ENCODE measurements around the gene PRKG2. TPM values are rescaled to one million over a fixed set of nuclear protein-coding genes. Genes with fewer than 3 reads are reported as not detected.
"Not testable (repeated sequence)": the region's sequence is repeated elsewhere in the genome, so short reads cannot be mapped to it uniquely, and the experiment has no call there.

The PRKG2 gene
- total RNA-seq, 1 experiment from 2014 or later, result 0.03 TPM

- Histone ChIP-seq H3K27ac (no peak overlapping the region), H3K9me3 (replicated peaks) (no peaks in the 10 kb centered on the region), H3K36me3 (no peaks in the 10 kb centered on the region), H3K27me3 (replicated peaks) (no peaks in the 10 kb centered on the region), H3K4me1 (replicated peaks) (no peaks in the 10 kb centered on the region; the same call in 1 of the 2 replicates), H3K4me3 (no peak overlapping the region)
- DNase-seq (ENCODE audit: low read depth in 1 of 2, low spot score in 2 of 2), result no peak
Observed at GRCh38 chr4:81164126-81164525, 50.9 kb downstream of the PRKG2 start.

- no peak overlapping the region for H3K4me3 ChIP-seq
- no peaks in the 10 kb centered on the region for H3K27me3 ChIP-seq (replicated peaks)
- DNase-seq (ENCODE audit: low read depth in 1 of 2, low spot score in 2 of 2), result no peak
- no peak overlapping the region for H3K27ac ChIP-seq
- H3K36me3 ChIP-seq, result no peaks in the 10 kb centered on the region
- H3K4me1 ChIP-seq (replicated peaks), result no peaks in the 10 kb centered on the region; the same call in 1 of the 2 replicates
- no peaks in the 10 kb centered on the region for H3K9me3 ChIP-seq (replicated peaks)
Observed at GRCh38 chr4:81162752-81163458, 52.1 kb downstream of the PRKG2 start.

GRCh38 chr4:81153714-81154323 lies 61.2 kb downstream of the PRKG2 start:
- DNase-seq (ENCODE audit: low read depth in 1 of 2, low spot score in 2 of 2); H3K27ac ChIP-seq; H3K4me3 ChIP-seq: not testable (repeated sequence)

GRCh38 chr4:81152839-81153713 lies 61.9 kb downstream of the PRKG2 start:
- H3K27ac ChIP-seq, result no peak overlapping the region
- H3K9me3 ChIP-seq (replicated peaks), result no peaks in the 10 kb centered on the region
- H3K27me3 ChIP-seq (replicated peaks), result no peaks in the 10 kb centered on the region
- H3K4me1 ChIP-seq (replicated peaks), result no peaks in the 10 kb centered on the region
- no peaks in the 10 kb centered on the region for H3K36me3 ChIP-seq
- H3K4me3 ChIP-seq, result no peak overlapping the region
- no peak for DNase-seq (ENCODE audit: low read depth in 1 of 2, low spot score in 2 of 2)

More at GRCh38 chr4:81153714-81154323, 61.2 kb downstream of the PRKG2 start:
- H3K4me1 ChIP-seq (replicated peaks); H3K27me3 ChIP-seq (replicated peaks); H3K9me3 ChIP-seq (replicated peaks); H3K36me3 ChIP-seq: not testable (repeated sequence)

- DNase-seq (ENCODE audit: low read depth in 1 of 2, low spot score in 2 of 2), result no peak
- Histone ChIP-seq H3K27me3 (replicated peaks) (no peaks in the 10 kb centered on the region), H3K27ac (no peak overlapping the region), H3K4me3 (no peak overlapping the region), H3K36me3 (no peaks in the 10 kb centered on the region), H3K4me1 (replicated peaks) (no peaks in the 10 kb centered on the region), H3K9me3 (replicated peaks) (no peaks in the 10 kb centered on the region)
Observed at GRCh38 chr4:81149976-81150375, 65.0 kb downstream of the PRKG2 start.

DNA sequence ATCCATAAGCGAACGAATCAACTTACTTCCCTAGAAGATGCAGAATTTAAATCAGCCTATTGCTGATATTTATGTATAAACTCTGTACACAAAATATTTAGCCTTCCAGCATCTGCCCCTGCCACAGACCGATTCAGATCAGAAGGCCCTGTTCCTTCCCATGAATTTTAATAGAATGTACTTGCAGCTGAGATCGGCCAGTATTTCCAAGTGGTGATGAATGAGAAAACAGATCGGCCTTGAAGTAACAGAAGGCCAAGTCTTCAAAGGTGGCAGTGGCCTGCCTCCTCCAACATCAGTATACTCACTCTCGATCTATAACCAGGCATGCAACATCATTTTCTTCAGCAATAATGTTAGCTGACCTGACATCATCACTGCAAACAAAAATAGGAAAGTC lies 66.4 kb downstream of the PRKG2 start:
- Histone ChIP-seq H3K4me1 (replicated peaks) (no peaks in the 10 kb centered on the region), H3K27ac (no peak overlapping the region), H3K27me3 (replicated peaks) (no peaks in the 10 kb centered on the region), H3K4me3 (no peak overlapping the region), H3K9me3 (replicated peaks) (no peaks in the 10 kb centered on the region), H3K36me3 (no peaks in the 10 kb centered on the region)
- no peak for DNase-seq (ENCODE audit: low read depth in 1 of 2, low spot score in 2 of 2)

- no peaks in the 10 kb centered on the region for H3K27me3 ChIP-seq (replicated peaks)
- no peaks in the 10 kb centered on the region for H3K9me3 ChIP-seq (replicated peaks)
- H3K4me1 ChIP-seq (replicated peaks), result no peaks in the 10 kb centered on the region
- no peak overlapping the region for H3K27ac ChIP-seq
- DNase-seq (ENCODE audit: low read depth in 1 of 2, low spot score in 2 of 2), result no peak
- no peak overlapping the region for H3K4me3 ChIP-seq
- H3K36me3 ChIP-seq, result no peaks in the 10 kb centered on the region
Observed at GRCh38 chr4:81146466-81146865, 68.6 kb downstream of the PRKG2 start.

GRCh38 chr4:81143183-81143582 lies 71.8 kb downstream of the PRKG2 start:
- Histone ChIP-seq H3K27ac (no peak overlapping the region), H3K4me3 (no peak overlapping the region), H3K27me3 (replicated peaks) (no peaks in the 10 kb centered on the region), H3K9me3 (replicated peaks) (no peaks in the 10 kb centered on the region), H3K4me1 (replicated peaks) (no peaks in the 10 kb centered on the region), H3K36me3 (no peaks in the 10 kb centered on the region)
- DNase-seq (ENCODE audit: low read depth in 1 of 2, low spot score in 2 of 2), result no peak

- Histone ChIP-seq H3K36me3 (no peaks in the 10 kb centered on the region), H3K4me1 (replicated peaks) (no peaks in the 10 kb centered on the region), H3K27ac (no peak overlapping the region), H3K4me3 (no peak overlapping the region), H3K27me3 (replicated peaks) (no peaks in the 10 kb centered on the region), H3K9me3 (replicated peaks) (no peaks in the 10 kb centered on the region)
- DNase-seq (ENCODE audit: low read depth in 1 of 2, low spot score in 2 of 2), result no peak
Observed at GRCh38 chr4:81142744-81143143, 72.3 kb downstream of the PRKG2 start.

DNA sequence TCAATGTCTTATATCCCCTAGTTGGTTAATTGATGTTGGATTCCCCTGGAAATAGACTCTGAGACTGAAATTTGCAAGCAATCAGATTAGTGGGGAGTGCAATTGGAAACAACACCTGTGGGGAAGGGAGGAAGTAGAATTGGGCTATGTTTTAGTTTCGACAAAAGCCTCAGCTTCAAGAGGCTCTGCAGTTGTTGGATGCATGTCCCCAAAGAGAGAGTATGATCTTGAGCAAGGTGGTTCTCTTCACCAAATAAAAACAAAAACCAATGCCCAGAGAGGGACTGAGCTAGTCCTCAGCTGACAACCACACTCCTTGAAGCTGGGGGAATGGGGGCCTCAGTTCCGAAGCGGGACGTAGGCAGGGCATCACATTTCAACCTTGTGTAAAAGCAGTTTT lies 77.1 kb downstream of the PRKG2 start:
- no peaks in the 10 kb centered on the region for H3K4me1 ChIP-seq (replicated peaks)
- no peak overlapping the region for H3K4me3 ChIP-seq
- DNase-seq (ENCODE audit: low read depth in 1 of 2, low spot score in 2 of 2), result no peak
- no peak overlapping the region for H3K27ac ChIP-seq
- H3K36me3 ChIP-seq, result no peaks in the 10 kb centered on the region
- no peaks in the 10 kb centered on the region; the same call in 1 of the 2 replicates for H3K27me3 ChIP-seq (replicated peaks)
- H3K9me3 ChIP-seq (replicated peaks), result no peaks in the 10 kb centered on the region

DNA sequence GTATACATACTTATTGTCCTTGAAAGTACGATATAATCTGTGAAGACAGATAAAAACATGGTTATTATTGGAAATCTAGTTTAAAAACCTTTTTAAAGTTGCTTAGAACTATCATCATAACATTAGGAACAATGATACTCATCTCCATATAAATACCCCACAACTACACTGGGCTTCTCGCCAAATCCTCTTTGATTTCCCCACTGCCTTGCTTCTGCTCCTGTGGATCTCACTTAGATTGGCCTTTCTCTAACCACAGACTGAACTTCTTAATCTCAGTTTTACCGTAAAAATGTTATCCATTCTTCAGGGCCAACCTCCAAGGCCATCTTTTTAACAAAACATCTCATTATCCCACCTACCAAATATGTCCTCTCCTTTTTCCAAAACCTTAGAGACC lies 77.6 kb downstream of the PRKG2 start:
- no peak overlapping the region for H3K4me3 ChIP-seq
- H3K36me3 ChIP-seq, result no peaks in the 10 kb centered on the region
- H3K4me1 ChIP-seq (replicated peaks), result no peaks in the 10 kb centered on the region
- no peak for DNase-seq (ENCODE audit: low read depth in 1 of 2, low spot score in 2 of 2)
- no peaks in the 10 kb centered on the region for H3K9me3 ChIP-seq (replicated peaks)
- no peak overlapping the region for H3K27ac ChIP-seq
- H3K27me3 ChIP-seq (replicated peaks), result no peaks in the 10 kb centered on the region; the same call in 1 of the 2 replicates

- H3K9me3 ChIP-seq (replicated peaks), result no peaks in the 10 kb centered on the region
- no peak overlapping the region for H3K27ac ChIP-seq
- no peaks in the 10 kb centered on the region for H3K4me1 ChIP-seq (replicated peaks)
- no peak for DNase-seq (ENCODE audit: low read depth in 1 of 2, low spot score in 2 of 2)
- H3K36me3 ChIP-seq, result no peaks in the 10 kb centered on the region
- H3K4me3 ChIP-seq, result no peak overlapping the region
- no peaks in the 10 kb centered on the region; the same call in 1 of the 2 replicates for H3K27me3 ChIP-seq (replicated peaks)
Observed at GRCh38 chr4:81136161-81136905, 78.7 kb downstream of the PRKG2 start.

- no peak overlapping the region for H3K4me3 ChIP-seq
- no peaks in the 10 kb centered on the region for H3K4me1 ChIP-seq (replicated peaks)
- H3K9me3 ChIP-seq (replicated peaks), result no peaks in the 10 kb centered on the region
- no peaks in the 10 kb centered on the region for H3K36me3 ChIP-seq
- H3K27ac ChIP-seq, result no peak overlapping the region
- H3K27me3 ChIP-seq (replicated peaks), result no peaks in the 10 kb centered on the region; the same call in 1 of the 2 replicates
- DNase-seq (ENCODE audit: low read depth in 1 of 2, low spot score in 2 of 2), result no peak
Observed at GRCh38 chr4:81135501-81135900, 79.5 kb downstream of the PRKG2 start.

Data from SJSA1 (cell line).